HG03342 (cell line): ENCODE measurements around the gene PLA2G10.
"Not testable (repeated sequence)": the region's sequence is repeated elsewhere in the genome, so short reads cannot be mapped to it uniquely, and the experiment has no call there.

ENCODE experiments used
- ATAC-seq: cut with Tn5 transposase; IDR thresholded peaks from one replicate; pipeline ENCODE4 v1.9.1; 2021; ENCODE audit warnings: mild to moderate bottlenecking, moderate library complexity; ENCODE audit not compliant: unreplicated experiment

PLA2G10 gene

DNA sequence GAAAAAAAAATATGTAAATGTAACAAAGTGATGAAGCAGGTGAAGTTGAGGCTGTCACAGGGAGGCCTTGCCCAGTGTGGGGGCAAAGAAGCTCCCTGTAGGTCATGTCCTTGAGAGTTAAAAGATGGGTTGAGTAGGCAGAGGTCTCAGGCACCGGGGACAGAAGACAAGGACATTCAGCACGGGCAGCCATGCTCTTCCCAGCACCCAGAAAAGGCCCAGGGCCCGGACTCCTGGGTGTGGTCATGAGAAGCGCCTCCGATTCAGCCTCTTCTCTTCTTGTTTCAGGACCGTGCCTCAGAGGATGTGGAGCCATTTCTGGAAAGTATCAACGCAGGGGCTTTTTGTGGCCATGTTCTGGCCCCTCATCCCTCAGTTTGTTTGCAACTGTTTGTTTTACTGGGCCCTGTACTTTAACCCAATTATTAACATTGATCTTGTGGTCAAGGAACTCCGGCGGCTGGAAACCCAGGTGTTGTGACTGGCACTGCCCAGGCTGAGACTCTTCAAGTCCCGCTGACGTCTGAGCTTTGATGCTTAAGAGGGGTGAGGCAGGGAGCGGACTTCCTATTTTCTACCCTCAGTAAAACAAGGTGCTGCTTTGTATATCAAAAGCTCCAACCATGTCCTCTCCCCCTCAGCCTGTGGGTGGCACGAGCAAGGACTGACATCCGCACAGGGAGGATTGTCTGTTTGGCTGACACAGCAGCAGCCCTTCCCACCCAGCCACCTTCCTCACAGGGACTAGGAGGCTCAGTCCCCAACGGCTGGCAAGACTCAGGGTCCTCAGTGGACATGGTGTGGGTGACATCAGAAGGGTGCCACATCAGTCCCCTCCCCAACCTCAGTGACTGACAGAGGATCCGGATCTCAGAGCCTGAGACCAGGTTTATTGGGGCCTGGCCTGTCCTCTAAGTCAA, 26.5 kb downstream of the PLA2G10 start:
- no peak for ATAC-seq

DNA sequence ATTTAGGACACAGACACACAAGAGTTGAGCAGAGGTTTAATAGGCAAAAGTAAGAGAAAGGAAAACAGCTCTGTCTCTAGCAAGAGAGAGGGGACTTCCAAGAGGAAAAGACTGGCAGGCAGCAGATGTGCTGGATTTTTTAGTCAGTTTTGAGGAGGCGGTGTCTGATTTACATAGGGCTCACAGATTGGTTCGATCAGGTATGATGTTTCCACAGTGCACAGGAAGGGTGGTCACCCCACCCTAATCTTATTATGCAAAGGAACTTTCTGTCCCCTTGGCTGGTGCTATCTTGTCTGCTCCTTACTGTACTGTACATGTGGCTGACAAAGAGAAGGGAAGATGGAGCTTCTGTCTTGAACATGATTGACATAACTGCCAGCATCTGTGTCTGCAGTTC, 36.0 kb downstream of the PLA2G10 start:
- no peak for ATAC-seq

DNA sequence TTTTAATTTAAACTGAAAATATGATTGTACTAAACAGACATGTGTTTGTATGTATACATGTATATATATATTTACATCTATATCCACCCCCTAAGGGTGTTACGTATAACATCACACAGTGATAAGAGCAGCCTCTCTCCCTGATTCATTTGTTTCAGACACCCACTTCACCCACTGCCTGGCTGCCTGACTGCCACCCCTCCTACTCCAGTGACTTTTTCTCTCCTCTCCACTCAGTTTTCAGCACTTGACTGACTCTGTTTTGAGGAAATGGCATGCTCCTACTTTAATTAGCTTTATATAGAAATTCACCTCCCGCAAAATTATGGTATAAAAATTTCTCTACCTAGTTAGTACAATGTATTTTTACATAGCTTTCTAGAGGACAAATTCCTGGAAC, 41.4 kb downstream of the PLA2G10 start:
- no peak for ATAC-seq

DNA sequence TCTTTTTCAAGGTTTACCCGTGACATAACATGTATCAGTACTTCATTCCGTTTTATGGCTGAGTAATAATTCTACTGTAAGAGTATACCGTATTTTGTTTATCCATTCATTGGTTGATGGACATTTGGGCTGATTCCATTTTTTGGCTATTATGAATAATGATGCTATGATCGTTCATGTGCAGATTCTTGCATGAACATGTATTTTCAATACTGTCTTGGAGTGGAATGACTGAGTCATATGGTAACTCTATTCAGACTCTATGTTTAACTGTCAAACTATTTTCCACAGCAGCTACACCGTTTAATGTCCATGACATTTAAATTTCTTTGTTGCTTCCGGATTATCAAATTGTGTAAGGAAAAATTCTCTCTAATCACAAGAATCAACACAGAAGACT, 43.5 kb downstream of the PLA2G10 start:
- no peak for ATAC-seq

DNA sequence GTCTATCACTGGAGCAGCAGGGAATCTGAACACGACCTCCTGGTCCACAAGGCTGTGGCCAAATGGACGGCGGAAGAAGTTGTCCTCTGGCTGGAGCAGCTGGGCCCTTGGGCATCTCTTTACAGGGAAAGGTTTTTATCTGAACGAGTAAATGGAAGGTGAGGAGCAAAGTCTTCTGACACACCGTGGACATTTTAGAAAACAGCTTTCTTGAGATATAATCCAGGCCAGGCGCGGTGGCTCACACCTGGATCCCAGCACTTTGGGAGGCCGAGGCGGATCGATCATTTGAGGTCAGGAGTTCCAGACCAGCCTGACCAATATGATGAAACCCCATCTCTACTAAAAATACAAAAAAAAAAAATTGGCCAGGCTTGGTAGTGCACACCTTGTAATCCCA, 44.3 kb downstream of the PLA2G10 start:
- ATAC-seq: no peak

DNA sequence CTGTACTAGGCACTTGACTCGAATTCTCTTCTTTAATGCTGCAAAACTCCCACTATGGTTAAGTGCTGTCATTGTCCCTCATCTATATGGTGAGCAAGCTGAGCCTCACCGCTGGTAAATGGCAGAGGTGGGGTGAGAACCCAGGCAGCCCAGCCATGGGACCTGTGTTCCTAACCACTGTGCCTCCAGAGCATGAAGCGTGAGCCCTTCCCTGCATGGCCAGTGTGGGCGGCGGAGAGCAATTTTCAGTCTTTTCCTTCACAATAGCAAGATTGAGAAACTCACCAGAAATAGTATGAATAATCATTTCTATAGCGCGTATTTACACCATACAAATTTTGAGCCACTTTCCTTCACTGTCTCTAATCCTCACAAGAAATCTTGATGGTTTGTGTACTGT, 52.2 kb downstream of the PLA2G10 start:
- no peak for ATAC-seq

DNA sequence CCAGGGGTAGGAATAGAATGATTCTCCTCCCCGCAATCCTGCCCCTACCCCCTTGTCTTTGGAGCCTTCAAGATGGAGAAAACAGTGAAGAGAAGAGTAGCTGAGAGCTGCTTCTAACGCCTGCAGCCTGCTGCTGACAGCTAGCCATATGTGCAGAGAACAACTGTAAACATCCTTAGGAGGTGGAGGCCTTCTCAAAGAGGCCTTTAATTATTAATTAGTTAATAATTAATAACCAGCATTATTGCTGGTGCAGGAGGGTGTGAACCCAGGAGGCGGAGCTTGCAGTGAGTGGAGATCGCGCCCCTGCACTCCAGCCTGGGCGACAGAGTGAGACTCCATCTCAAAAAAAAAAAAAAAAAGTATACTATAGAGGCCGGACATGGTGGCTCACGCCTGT, 52.9 kb downstream of the PLA2G10 start:
- ATAC-seq: no peak

DNA sequence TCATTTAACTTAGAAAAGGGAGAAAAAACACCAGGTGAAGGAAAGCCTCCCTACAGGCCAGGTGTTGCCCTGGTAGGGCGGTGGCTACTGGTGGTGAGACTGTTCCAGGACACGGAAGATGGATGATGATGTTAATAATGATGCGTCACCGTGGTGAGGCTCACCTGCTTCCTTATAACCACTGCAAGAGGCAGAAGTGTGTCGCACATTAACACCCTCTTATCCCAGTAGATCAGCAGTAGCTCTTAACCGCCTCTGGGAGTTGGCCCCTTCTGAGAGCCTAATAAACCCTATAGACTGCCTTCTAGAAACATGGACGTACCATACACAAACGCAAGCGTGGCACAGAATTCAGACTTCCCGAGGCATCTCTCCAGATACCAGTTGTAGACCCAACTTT, 53.6 kb downstream of the PLA2G10 start:
- no peak for ATAC-seq

DNA sequence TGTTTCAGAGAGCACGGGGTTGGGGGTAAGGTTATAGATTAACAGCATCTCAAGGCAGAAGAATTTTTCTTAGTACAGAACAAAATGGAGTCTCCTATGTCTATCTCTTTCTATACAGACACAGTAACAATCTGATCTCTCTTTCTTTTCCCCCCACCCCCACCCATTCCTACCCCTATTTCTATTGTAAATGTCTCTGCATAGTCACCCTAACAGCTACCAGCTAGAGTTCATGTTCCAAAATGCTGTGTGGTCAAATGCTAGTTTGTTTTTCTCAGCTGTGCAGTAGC, 57.2 kb downstream of the PLA2G10 start:
- not testable (repeated sequence) for ATAC-seq

DNA sequence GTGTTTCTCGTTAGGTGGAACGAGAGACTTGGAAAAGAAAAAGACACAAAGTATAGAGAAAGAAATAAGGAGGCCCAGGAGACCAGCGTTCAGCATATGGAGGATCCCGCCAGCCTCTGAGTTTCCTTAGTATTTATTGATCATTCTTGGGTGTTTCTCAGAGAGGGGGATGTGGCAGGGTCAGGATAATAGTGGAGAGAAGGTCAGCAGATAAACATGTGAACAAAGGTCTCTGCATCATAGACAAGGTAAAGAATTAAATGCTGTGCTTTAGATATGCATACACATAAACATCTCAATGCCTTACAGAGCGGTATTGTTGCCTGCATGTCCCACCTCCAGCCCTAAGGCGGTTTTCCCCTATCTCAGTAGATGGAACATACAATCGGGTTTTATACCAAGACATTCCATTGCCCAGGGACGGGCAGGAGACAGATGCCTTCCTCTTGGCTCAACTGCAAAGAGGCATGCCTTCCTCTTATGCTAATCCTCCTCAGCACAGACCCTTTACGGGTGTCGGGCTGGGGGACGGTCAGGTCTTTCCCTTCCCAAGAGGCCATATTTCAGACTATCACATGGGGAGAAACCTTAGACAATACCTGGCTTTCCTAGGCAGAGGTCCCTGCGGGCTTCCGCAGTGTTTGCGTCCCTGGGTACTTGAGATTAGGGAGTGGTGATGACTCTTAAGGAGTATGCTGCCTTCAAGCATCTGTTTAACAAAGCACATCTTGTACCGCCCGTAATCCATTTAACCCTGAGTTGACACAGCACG, 57.7 kb downstream of the PLA2G10 start:
- ATAC-seq: not testable (repeated sequence)

DNA sequence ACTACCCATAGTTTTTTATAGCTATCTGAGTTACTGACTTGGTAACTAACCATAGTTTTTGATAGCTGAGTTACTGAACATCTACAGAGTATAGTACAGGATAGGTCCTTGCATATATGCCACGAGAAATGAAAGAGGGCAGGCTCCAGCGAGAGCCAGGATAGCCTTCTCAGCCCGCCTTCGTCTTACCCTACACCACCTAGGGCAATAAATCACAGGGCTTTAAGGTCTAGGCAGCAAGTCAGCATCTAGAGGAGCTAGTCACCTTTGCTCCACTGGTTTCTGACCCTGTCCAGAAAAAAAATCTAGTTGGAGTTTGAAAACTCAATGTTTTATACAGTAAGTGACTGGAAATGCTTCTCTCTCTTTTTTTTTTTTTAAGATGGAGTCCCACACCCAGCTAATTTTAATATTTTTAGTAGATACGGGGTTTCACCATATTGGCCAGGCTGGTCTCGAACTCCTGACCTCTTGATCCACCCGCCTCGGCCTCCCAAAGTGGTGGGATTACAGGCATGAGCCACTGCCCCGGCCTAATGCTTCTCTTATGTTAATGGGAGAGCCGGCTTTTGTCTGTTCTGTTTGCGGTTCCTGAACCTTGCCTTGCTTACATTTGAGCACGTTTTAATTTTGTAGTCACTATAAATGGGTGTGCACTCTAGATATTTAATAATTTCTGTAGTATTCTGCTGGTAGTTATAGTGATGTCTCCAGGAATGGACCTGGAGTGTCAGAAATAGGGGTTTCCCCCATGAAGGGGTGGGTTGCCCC, 58.5 kb downstream of the PLA2G10 start:
- no peak for ATAC-seq

DNA sequence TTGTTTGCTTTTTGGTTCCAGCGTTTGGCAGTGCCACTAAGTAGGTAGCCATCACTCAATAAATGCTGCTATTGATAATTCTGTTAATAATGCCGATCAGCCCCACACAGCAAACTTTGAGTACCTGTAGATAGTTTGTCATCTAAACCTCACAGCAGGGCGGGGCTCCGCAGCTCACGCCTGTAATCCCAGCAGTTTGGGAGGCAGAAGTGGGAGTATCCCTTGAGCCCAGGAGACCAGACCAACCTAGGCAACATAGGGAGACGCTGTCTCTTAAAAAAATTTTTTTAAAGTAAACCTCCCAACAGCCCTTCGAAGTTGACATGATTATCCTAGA, 59.8 kb downstream of the PLA2G10 start:
- ATAC-seq: no peak

DNA sequence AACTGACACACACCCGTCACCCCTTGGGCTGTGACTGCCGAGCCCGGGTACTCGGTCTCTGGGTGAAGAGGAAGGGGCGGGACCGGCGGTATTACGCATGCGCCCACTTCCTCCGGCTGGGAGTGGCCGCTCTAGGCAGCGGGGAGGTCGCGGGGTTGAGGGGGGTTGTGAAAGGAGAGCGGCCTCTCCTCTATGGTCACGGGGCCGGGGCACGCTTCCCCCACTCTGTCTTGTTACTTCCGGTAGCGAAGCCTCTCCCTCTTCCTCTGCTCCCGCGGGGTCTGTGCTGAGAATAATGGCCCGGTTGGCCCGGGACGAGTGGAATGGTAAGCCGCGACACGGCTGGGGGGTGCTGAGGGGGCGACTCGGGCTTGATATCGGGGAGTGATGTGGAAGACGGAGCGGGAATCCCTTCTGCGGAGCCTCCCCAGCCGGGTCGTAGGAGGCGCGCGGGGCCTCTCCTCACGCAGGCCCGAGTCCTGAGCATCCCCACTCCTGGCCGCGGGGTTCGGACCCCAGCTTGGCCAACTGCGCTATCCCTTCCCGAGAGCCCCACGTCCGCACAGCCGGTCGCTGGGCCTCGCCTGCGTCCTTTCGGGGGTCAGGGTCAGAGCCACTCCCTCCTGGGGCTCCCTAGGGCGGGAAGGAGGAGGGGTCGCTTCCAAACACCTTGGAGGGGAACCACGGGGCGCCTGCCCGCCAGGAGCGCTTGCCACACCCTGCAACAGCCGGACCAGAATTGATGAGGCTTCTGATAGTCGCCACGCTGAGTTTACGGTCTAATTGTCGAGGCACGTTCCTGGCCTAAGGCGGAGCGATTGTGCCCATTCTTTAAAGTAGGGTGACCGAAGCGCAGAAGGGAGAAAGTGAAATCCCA, 61.2 kb downstream of the PLA2G10 start, which contains the start of gene BFAR:
BFAR (plus strand) TSS at position 259 of the 877 bp plus-strand sequence. CDS start 11,396 bp downstream, outside the sequence.
- ATAC-seq: peak; percentile 73

DNA sequence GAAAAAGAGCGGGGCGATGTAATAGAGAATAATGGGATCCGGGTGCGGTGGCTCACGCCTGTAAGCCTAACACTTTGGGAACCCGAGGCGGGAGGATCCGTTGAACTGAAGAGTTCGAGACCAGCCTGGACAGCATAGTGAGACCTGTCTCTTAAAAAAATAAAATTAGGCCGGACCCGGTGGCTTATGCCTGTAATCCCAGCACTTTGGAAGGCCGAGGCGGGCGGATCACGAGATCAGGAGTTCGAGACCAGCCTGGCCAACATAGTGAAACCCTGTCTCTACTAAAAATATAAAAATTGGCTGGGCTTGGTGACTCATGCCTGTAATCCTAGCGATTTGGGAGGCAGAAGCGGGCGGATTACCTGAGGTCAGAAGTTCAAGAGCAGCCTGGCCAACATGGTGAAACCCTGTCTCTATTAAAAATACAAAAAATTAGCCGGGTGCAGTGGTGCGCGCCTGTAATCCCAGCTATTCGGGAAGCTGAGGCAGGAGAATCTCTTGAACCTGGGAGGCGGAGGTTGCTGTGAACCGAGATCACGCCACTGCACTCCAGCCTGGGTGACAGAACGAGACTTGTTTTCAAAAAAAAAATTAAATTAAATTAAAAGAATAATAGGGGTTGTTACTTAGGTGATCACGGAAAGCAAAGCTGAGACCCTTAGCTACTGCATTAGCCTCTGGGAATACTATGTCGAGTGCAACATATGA, 63.3 kb downstream of the PLA2G10 start:
- ATAC-seq: not testable (repeated sequence)

DNA sequence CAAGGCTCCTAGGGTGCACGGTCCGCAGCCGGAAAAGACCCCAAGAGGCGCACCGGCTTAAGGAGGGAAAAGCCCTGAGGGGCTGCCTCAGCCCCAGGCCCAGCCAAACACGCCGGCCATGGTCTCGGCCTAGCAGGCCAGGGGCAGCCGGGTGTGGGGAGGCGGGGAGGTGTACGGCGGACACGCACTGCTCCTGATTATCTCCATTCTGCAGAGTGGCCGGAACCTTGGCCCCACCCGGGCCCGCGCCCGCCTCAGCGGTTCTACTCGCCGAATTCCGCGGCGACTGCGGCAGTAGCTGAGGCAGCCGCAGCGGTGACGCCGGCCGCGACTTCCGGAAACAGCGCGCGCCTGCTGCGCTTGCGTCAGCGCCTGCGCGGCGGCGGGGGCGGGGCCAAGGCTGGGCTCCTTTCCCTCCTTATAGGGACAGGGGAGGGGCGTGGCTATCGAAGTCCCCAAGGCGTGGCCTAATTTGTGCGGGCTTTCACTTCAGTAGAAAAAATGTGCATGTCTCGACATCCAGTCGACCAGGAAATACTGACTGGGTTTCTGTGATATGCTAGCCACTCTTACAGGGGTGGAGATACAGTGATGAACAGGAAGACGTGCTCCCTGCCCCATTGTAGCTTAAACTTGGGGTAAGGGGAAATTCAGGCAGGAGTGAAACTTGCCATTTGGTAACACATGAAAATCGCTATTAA, 64.0 kb downstream of the PLA2G10 start, which contains the start of gene PARN:
PARN (minus strand) TSS at position 342 of the 701 bp plus-strand sequence; CDS start at position 207, 135 bp downstream.
- ATAC-seq: peak; percentile 54

DNA sequence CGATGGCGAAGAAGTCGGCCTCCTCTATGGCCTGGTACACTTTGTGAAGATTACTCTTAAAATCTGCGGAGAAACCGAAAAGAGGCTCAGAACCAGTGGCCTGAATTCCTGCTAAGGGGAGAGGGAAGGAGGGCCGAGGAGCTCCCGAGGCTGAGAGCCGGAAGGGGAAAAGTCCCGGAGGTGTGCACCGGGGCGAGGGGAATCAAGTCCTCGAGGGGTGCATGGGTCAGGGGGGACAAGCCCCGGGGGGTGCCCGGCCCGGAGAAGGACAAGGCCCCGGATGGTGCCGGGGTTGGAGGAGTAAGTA, 64.5 kb downstream of the PLA2G10 start:
- ATAC-seq: peak; percentile 2

DNA sequence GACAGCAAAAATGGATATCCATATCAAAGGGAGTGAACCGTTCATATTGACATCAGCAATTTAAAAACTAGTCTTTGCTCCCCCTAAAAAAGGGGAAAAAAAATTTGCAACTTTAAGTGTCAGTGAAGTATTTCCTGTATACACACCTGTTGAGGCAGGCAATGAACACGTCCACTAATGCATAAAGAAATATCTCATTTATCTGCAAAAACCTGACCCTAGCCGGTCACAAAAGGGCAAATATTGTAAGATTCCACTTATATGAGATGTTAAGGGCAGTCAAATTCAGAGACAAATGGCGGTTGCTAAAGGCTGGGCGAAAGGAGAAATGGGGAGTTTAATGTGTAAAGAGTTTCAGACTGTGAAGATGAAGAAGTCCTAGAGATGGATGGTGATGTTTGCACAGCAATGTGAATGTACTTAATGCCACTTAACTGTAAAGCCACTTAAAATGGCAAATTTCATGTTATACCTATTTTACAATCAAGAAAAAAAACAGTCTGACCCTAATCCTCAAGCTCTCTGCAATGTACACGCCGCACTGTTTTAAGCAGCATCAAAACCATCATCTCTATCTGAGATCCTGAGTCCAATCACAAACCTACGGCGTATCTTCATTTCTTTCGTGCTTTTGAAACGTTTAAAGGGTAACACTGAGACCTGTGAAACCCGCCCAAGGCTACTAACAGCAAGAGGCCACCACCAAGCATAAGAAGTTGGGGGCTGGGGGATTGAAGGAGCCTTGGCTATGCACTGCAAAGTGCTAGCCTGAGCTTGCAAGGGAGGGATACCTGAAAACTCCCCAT, 65.1 kb downstream of the PLA2G10 start:
- ATAC-seq: no peak

DNA sequence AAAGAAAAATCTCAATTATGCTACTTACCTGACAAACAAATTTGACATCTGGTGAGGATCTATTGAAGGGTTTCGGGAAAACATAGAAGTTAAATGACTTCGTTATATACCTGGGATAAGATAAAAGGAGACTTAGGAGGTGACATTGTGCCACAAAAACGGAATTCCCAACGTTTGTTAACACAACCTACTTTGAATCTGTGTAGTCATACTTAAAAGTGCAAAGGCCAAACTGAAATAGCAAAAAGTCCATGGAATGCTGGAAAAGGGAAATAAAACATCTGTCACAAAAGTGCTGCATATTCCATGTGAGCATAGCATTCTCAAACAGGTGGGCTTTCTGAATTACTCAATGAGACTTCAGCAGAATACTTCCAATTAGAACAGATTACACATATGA, 67.0 kb downstream of the PLA2G10 start:
- no peak for ATAC-seq
